GM19468 (cell line): ENCODE results near the gene CA6.
"Not testable (repeated sequence)": the region's sequence is repeated elsewhere in the genome, so short reads cannot be mapped to it uniquely, and the experiment has no call there.

Experiments
- ATAC-seq: cut with Tn5 transposase; IDR thresholded peaks from one replicate; pipeline ENCODE4 v1.9.1; 2021; ENCODE audit warnings: mild to moderate bottlenecking, moderate library complexity, moderate number of reproducible peaks; ENCODE audit not compliant: unreplicated experiment; ENCODE audit errors: extremely low read depth

The CA6 gene

DNA sequence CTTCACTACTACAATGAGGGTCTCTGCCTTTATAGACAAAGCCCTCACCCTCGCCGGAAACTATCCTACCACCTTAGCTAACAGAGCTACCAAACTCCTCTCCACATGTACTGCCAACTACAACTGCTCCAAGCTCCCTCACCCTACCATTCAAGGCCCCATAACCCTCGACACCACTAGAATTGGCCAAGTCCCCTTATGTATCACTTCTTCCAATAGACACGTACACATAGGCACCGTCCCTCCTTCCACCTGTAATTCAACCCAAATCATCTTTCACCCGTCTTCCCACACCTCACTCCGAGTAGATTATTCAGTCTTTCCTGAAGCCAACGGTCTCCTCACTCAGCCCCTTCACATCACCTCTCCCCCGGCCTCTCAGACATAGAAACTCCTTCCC is 19.7 kb upstream of the CA6 start:
- ATAC-seq = no peak

DNA sequence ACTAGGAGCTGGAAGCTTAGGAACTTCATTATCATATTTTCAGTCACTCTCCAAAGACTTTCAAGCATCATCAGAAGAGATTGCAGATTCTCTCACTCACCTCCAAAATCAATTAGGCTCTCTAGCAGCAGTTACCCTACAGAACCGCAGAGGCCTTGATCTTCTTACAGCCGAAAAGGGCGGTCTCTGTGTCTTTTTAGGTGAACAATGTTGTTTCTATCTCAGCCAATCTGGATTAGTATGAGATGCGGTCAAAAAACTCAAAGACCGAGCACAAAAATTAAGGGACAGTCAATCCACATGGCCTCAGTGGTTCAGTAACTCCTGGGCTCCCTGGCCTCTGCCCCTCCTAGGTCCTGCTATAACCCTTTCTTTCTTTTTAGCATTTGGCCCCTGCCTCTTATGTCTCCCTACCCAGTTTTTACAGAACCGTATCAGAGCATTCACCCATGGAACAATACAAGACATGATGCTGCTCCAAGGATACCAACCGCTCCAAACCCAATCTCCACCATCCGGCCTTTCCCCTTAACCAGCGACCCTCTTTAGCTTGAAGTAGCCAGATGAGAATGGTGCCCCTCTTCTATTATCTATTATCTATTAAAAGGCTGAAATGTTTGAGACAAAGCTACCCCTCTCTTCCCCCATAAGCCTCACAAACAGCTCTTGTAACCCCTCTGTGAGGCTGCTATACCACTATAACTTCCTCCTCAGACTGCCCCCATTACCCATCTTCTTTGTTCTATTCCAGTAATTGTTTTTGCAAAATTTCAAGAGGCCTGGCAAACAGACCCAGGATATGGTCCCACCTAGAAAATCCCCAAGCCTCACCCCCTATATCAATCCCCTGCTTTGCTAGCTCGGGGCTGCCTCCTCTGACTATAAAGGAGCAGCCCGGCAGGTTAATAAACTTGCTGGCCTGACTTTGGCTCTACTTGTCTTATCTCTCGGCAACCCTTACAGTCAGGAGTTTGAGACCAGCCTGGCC is 18.7 kb upstream of the CA6 start:
- no peak for ATAC-seq

DNA sequence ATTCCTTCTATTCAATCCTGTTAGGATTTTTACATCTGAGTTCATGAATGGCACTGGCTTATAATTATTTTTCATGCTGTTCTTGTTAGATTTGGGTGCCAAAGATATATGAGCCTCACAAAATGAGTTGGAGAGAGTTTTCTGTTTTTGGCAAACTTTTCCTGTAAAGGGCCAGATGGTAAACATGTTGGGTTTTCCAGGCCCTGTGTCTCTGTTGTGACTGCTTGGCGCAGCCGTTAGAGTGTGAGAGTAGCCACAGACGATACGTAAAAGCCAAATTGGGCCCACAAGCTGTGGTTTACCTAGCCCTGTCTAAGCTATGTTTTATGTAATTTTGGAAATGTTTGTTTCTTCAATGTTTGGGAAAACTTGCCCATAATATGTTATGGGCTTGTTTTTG is 15.6 kb upstream of the CA6 start:
- ATAC-seq = no peak

DNA sequence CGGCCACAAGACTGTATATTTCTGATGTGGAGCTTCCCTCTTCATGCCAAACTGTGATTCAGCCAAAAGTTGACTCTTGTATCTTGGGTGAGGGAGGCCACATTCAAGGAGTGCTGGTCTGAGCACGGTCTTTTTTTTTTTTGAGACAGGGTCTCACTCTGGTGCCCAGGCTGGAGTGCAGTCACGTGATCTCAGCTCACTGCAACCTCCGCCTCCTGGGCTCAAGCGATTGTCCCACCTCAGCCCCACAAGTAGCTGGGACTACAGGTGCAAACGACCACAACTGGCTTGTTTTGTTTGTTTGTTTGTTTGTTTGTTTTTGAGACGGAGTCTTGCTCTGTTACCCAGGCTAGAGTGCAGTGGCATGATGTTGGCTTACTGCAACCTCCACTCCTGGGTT is 8.6 kb upstream of the CA6 start:
- not testable (repeated sequence) for ATAC-seq

DNA sequence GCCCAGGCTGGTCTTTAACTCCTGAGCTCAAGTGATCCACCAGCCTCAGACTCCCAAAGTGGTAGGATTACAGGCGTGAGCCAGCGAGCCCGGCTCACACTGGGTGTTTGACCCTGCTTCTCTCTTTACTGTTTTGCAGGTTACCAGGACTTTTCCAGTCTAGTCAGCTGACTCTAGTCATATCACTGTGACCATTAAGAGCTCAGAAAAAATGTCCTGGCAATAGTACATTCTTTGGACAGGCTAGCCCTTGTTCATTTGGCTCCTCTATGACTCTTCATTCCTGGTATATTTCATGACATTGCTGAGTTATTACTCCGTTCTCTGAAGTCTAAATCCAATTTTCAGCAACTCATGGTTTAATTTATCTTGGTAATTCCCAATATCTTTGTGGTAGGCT is 8.0 kb upstream of the CA6 start:
- no peak for ATAC-seq

DNA sequence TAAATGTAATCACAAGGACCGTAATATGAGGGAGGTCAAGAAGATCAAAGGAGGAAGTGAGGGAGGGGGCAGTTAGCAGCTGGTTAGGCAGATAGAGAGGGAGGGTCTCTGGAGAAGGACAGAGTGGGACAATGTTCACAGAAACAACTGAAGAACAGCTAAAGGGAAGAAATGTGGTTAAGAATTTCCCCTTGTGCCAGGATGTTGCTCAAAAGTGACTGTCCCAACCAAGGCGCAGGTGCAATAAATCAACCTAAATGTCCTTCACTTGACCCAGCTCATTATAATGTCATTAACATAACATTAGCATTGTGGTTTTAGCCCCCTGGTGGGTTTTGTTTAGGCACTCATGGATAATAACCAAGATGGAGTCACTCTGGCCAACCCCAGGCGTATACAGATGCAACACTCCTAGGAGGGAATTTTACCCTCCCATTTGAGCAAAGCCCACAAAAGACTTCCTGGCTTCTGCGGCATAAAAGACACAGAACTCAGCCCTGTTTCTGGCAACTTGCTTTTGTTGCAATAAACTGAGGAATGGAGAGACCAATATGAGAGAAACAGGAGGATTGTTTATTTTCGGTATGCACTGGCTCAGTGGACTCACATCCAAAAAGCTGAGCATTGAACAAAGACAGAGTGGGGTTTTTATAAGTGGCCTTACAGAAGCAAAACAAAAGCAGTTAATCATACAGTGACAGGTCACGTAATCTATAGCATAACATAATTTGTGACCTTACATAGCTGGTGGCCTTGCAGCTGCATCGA is 7.3 kb upstream of the CA6 start:
- ATAC-seq = no peak

DNA sequence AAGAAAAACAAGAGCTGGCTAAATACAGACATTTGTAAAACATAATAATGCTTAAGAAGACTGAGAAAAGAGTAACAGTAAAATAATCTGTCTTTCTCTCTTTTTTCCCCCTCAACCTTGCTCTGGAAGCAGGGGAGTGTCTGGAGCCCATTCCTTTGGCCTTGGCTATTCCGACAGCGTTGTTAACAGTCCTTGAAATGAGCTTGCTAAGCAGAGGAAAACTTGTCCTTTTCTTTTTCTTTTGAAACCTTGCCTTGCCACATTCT is 6.7 kb upstream of the CA6 start:
- ATAC-seq = no peak

DNA sequence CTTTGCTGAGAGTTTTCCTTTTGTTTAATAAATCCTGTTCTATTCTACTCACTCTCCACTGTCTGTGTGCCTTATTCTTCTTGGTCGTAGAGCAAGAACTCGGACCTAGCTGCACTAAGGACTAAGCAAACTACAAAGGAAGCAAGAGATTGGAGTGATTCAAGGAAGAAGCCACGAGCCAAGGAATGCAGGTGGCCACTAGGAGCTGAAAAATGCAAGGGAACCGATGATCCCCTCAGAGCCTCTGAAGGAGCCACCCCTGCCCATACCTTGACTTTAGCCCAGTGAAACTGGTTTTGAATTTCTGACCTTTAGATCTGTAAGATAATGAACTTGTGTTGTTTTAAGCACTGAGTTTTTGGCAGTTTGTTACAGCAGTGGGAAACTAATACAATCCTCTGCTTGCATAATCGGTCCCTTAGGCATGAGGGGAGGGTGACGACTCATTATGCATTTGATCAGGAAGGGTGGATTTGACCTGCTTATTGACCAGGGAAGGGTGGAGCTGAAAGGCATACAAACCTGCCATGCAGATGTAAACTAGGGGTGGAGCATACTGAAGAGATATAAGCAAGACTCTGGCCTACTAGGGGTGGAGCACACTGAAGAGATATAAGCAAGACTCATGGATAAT is 6.2 kb upstream of the CA6 start:
- no peak for ATAC-seq

DNA sequence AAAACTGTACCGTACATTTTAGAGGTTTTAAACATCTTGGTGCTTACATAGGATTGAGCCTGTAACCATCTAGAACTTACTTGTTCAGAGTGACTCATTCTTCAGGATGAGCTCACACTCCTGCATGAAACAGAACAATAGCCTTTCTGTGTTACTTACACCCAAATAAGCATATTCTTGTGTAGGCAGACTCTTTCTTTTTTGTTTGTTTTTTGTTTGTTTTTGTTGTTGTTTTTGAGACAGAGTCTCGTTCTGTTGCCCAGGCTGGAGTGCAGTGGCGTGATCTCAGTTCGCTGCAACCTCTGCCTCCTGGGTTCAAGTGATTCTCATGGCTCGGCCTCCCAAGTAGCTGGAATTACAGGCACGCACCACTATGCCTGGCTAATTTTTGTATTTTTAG is 3.8 kb upstream of the CA6 start:
- no peak for ATAC-seq

DNA sequence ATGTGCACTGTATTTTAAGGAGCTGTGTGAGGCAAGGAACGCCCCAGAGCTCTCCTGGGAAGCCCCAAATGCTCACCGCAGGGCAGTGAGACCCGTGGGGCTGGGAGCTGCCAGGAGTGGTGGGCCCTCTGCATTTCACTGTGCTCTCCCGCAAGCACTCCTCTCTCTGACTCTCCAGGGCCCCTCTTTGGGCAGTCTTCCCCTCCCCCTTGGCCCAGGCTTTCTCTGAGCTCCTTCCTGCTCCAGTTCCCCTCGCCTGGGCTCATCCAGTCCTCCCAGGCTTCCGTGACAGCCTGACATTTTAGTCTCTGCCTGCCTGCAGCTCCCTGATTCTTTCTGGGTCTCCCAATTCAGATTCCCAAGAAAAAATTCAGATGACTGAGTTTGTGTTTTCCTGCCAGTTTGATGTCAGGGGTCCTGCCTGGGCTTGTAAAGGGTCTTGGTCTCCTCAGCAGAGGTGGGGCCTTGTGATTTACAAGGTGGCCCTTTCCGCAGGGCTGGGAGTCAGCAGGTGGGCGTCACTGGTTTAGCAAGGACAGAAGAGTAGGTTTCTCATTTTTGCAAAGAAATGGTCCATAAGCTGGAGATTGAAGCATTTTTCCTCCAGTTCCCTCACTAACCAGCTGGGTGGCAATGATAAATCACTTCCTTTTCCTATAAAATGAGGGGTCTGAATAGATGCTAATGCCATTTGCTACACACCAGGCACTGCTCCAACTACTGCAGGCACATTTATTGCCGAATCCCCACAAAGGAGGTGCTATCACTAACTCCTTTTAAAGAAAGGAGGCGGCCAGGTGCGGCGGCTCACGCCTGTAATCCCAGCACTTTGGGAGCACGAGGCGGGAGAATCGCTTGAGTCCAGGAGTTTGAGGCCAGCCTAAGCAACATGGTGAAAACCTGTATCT is 1.9 kb upstream of the CA6 start:
- ATAC-seq = no peak

DNA sequence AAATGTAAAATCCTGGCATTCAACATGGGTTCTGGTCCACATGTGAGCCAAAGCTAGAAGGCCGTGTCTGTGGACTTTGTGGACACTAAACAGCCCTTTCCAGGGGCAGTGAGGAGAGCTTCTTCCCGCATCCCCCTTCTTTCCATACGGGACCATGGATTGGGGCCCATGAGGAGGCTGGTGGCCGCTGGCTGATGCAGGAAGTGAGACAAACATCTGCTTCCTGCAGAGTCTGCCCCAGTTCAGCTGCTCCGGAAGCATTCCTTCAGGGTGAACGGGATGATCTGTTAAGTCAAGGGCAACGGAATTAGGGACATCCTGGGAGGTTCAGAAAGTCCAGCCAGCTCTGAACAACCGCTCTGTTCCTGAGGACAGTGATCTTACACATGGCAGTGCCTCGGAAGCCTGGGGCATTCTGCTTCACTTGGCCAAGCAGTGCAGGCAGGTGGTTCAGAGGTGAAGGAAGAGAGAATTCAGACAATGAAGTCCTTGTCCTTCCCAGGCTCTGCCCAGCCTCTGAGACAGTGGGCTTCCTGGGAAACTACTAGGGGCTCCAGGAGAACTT is 1.5 kb downstream of the CA6 start:
- ATAC-seq = no peak

DNA sequence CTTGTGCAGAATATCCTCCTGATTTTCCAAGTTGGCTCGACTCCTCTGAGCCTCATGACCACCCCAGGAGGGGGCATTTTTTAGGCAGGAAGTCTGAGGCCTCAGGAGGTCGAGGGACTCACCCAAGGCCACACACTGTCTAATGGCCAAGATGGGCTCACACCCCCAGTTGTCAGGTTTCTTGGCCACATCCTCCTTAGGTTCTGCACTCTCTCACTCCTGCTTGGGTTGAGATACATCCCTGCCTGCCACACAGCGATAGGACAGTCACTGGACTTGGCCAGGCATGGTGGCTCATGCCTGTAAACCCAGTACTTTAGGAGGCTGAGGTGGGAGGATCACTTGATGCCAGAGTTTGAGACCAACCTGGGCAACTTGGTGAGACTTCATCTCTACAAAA is 4.6 kb downstream of the CA6 start:
- no peak for ATAC-seq

DNA sequence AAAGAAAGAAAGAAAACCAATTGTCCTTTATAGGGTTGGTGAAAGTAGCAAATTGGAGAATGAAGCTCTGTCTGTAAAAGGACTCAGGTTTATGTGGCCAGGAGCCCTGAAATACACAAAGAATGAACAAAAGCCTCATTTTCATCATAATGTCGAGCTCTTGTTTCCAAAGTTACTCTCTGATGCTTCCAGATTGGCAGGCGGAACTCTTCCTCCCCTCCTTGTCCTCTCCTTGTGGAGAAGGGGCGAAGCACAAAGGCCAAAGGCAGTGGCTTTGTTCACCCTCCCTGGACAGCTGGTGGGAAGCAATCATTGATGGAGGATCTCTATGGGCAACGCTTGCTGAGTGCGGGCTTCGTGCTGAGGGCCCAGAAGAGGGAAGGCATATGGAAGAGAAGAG is 5.6 kb downstream of the CA6 start:
- ATAC-seq = no peak

DNA sequence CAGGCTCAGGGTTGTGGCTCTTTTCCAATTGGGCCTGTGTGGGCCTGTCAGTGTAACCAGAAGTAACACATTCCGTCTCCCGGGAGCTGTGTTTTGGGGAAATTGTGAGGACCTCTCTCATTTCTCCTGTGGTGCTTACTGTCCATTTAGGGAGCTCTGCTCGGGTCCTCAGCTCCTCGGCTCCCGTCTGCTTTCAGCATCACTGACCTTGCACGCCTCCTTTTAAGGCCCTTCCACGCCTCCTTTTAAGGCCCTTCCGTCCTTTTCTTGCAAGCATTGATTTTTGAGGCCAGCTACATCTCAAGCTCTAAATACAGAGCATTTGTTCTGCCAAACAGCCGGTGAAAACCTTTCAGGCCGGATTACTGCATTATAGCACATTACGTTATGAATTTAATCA is 9.7 kb downstream of the CA6 start:
- no peak for ATAC-seq

DNA sequence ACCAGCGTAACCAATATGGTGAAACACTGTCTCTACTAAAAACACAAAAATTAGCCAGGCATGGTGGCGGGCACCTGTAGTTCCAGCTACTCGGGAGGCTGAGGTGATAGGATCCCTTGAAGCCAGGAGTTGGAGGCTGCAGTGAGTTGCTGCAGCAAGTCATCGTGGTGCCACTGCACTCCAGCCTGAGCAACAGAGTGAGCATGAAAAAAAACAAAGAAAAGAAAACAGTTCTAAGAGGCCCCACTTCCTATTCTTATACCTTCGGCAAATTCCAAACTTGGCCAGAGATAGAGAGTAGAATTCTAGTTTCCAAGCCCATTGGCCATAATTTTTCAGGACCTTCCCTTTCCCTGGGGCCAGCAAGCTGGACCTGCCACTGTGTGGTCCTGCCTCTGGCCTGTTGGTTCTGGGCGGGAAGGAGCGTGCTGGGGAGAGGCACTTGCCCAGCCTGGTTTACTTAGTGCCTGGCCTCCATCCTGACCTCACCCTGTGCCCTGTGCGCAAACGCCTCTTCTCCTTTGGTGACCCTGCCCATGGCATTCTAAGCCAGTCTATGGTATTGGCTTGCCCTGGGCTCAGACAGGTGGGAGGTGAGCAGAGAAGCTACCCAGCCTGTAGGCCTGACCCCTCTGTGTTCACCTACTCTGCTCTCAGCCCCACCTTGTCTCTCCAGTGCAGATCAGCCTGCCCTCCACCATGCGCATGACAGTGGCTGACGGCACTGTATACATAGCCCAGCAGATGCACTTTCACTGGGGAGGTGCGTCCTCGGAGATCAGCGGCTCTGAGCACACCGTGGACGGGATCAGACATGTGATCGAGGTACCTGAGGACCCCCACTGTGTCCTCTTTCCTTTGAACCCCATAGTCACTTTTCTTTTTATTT is 11.0 kb downstream of the CA6 start:
- no peak for ATAC-seq

DNA sequence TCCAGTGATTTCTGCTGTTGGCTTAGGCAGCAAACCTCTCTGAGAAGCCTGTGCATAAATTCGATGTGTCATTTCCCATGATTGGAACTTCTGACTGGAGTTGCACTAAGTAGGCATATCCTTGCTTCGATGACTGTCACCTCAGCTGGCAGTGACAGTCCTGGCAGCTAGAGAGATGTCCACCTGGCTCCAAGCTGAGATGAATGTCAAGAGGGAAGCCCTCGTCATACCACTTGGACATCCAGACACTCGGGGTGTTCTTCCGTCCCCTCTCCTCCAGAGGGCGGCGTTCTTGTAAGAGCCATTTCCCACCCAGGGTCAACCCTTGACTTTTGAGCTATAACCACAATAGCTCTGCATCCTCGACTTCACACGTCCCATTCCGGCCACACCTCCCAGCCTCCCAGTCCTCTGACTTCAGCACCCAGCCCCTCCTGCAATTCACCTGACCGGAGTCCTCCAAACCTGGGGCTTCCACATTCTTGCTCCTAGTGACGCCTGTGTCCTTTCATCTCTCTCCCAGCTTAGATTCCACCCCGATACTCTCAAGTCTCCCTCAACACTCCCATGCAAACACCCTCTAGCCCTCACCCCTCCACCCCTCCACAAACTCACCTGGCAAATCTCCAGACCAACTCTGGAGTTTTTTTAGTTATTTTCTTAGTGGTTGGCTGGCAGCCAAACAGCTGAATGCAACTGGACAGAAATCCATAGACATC is 17.3 kb downstream of the CA6 start:
- ATAC-seq = no peak

DNA sequence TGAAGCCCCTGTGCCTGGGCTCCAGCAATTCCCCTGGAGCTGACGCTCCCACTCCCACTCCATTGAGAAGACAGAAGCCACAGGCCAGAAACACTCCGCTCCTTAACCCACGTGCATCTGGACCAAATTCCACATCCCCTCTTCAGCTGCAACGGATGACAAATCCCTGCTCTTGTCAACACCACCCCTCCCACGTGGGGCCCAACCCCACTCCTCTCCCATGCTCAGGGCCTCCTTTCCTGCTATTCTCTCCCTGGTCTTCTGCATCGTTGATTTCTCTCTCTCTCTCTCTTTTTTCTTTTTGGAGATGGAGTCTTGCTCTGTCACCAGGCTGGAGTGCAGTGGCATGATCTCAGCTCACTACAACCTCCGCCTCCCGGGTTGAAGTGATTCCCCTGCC is 18.3 kb downstream of the CA6 start:
- ATAC-seq = no peak

DNA sequence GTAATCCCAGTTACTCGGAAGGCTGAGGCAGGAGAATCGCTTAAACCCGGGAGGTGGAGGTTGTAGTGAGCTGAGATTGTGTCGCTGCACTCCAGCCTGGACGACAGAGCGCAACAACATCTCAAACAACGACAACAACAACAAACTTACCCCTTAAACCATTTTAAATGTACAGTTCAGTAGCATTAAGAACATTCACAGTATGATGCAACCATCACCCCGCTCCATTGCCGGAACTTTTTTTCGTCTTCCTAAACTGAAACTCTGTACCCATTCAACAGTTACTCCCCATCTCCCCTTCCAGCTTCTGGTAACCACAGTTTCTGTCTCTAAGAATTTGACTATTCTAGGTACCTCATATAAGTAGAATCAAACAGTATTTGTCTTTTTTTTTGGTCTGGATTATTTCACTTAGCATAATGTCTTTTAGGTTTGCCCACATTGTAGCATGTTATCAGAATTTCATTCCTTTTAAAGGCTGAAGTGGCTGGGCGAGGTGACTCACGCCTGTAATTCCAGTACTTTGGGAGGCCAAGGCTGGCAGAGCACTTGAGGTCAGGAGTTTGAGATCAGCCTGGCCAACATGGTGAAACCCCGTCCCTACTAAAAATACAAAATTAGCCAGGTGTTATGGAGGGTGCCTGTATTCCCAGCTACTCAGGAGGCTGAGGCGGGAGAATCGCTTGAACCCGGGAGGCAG is 19.6 kb downstream of the CA6 start:
- no peak for ATAC-seq
